HepG2 (cell line): ENCODE results near the gene HINT1. TPM values are rescaled to one million over a fixed set of nuclear protein-coding genes. Genes with fewer than 3 reads are reported as not detected.

Experiments
- ARNTL ChIP-seq: sonication (generic); formaldehyde crosslinking; IDR thresholded peaks from 2 replicates; pipeline ENCODE4 v1.4.0; 2020; ENCODE audit warnings: mild to moderate bottlenecking, missing genetic modification reagents
- BRD4 ChIP-seq: sonication (generic); formaldehyde crosslinking; IDR thresholded peaks from 2 replicates; pipeline ENCODE4 v1.4.0; 2020; ENCODE audit warnings: missing genetic modification reagents
- EED ChIP-seq: sonication (generic); formaldehyde crosslinking; IDR thresholded peaks from 2 replicates; pipeline ENCODE4 v1.5.0; 2020; ENCODE audit warnings: mild to moderate bottlenecking, missing genetic modification reagents
- MBD4 ChIP-seq: IDR thresholded peaks from 2 replicates; pipeline ENCODE4 v1.6.1; 2012; ENCODE audit warnings: low read length, inconsistent platforms, borderline replicate concordance
- MED1 ChIP-seq: sonication (generic); formaldehyde crosslinking; IDR thresholded peaks from 2 replicates; pipeline ENCODE4 v1.4.0; 2020; ENCODE audit warnings: missing genetic modification reagents
- MIXL1 ChIP-seq: IDR thresholded peaks from 2 replicates; pipeline ENCODE4 v1.6.1; 2016
- NFE2 ChIP-seq: sonication (generic); formaldehyde crosslinking; IDR thresholded peaks from 2 replicates; pipeline ENCODE4 v1.4.0; 2020; ENCODE audit warnings: missing genetic modification reagents
- NFE2L2 ChIP-seq: fragments of 150-350 bp; IDR thresholded peaks from 2 replicates; pipeline ENCODE4 v1.6.1; 2014; ENCODE audit warnings: low read length
- RAD51 ChIP-seq: fragments of 450-650 bp; IDR thresholded peaks from 2 replicates; pipeline ENCODE4 v1.6.1; 2016; ENCODE audit warnings: borderline replicate concordance
- RBM22 ChIP-seq: fragments of 200-400 bp; formaldehyde crosslinking; optimal IDR thresholded peaks from 2 replicates; pipeline ENCODE3; 2017; ENCODE audit warnings: mild to moderate bottlenecking, low read length, moderate library complexity
- RFX3 ChIP-seq: IDR thresholded peaks from 2 replicates; pipeline ENCODE4 v1.6.1; 2016; ENCODE audit warnings: missing biosample characterization, missing genetic modification reagents
- SCMH1 ChIP-seq: sonication (generic); formaldehyde crosslinking; IDR thresholded peaks from 2 replicates; pipeline ENCODE4 v1.9.0; 2021; ENCODE audit warnings: missing genetic modification reagents, mild to moderate bottlenecking, borderline replicate concordance
- ZBTB7A ChIP-seq: sonication (generic); formaldehyde crosslinking; IDR thresholded peaks from 2 replicates; pipeline ENCODE4 v1.8.0; 2022; ENCODE audit warnings: mild to moderate bottlenecking, missing genetic modification reagents
- ZFP1 ChIP-seq: IDR thresholded peaks from 2 replicates; pipeline ENCODE4 v1.6.1; 2016
- ZNF329 ChIP-seq: sonication (generic); formaldehyde crosslinking; IDR thresholded peaks from 2 replicates; pipeline ENCODE4 v1.9.0; 2021; ENCODE audit warnings: low read depth, mild to moderate bottlenecking, missing genetic modification reagents
- ZNF546 ChIP-seq: sonication (generic); formaldehyde crosslinking; conservative IDR thresholded peaks from 2 replicates; pipeline ENCODE4 v1.8.1; 2023; ENCODE audit warnings: mild to moderate bottlenecking, missing genetic modification reagents
- ZNF7 ChIP-seq: IDR thresholded peaks from 2 replicates; pipeline ENCODE4 v1.6.1; 2016; ENCODE audit warnings: missing biosample characterization, missing genetic modification reagents
- polyA plus RNA-seq, 8 experiments: library from polyadenylated mRNA; depleted of rRNA in 3 of 8; stranded (reverse) in 7 of 8; unstranded in 1 of 8; fragments of >200 nt; fragmentation: Illumina TruSeq in 4 of 8; extraction: Trizol in 4 of 8; gene quantifications; 2 replicates each; pipeline versions ENCODE4 v1.2.1 to v1.2.3, GENCODE V29; 2011 to 2016; ENCODE audit warnings: low read depth in 4 of 8, missing spikeins in 1 of 8, mixed read lengths in 1 of 8; ENCODE audit not compliant: insufficient read depth in 1 of 8
- total RNA-seq, 5 experiments: library from RNA; depleted of rRNA; stranded (reverse); fragments of >200 nt; fragmentation: Illumina TruSeq; extraction: Trizol; gene quantifications; 2 replicates each; pipeline ENCODE4 v1.2.3, GENCODE V29; 2016; ENCODE audit warnings: low read depth in 1 of 5
- TF ChIP-seq, protein P1 (sequence below): sonication (generic); formaldehyde crosslinking; IDR thresholded peaks from 2 replicates; pipeline ENCODE4 v1.8.1; 2023; ENCODE audit warnings: mild to moderate bottlenecking, missing genetic modification reagents
- TF ChIP-seq, protein P2 (sequence below): sonication (generic); formaldehyde crosslinking; conservative IDR thresholded peaks from 2 replicates; pipeline ENCODE4 v1.8.0; 2022; ENCODE audit warnings: low read depth, missing genetic modification reagents
- TF ChIP-seq, protein P3 (sequence below): sonication (generic); formaldehyde crosslinking; IDR thresholded peaks from 2 replicates; pipeline ENCODE4 v1.5.0; 2020; ENCODE audit warnings: mild to moderate bottlenecking, missing genetic modification reagents, borderline replicate concordance

Gene HINT1
- total and polyA plus RNA-seq, 2 of the 13 experiments (the other 11 are each of a cell fraction or from before 2014, with no cell fraction given), result 428 to 997 TPM

DNA sequence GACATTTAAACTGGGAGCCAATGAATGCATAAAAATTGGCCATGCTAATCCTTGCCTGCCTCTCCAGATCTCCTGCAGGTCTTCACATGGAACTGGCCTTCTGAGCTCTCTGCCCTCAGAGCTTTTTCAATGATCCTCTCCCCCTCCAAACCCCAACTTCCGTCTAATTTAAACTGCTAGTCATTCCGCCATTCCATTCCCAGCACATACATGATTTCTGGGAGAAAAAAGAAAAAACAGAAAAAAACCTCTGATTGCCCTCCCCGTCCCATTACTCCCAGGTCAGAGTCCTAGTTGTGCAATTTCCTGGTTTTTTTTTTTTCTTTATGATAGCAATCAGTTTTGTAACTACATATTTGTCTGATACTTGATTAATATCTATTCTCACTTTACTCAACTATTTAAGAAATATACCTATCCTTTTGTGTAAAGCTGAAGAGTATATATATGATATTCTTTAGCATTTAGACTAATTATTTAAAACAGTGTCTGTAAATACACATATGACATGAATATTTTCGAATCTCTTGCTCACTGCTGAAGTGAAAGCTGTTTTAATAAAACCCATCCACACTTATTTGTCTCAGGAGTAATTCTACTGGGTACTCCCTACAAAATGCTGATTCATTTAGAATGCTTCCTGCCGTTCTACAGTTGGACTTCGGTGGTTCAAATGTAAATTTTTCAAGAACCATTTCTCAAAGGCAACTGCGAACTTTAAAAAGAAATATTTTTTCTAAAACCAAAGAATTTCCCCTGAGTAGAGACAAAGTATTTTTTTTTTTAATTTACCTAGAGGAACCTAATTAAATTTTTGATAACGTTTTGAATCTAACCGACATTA lies 1.6 kb downstream of the HINT1 start (continued):
- TF ChIP-seq, protein P1, sequence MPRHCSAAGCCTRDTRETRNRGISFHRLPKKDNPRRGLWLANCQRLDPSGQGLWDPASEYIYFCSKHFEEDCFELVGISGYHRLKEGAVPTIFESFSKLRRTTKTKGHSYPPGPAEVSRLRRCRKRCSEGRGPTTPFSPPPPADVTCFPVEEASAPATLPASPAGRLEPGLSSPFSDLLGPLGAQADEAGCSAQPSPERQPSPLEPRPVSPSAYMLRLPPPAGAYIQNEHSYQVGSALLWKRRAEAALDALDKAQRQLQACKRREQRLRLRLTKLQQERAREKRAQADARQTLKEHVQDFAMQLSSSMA (CRISPR knock-in tag), result no peak
- TF ChIP-seq ZNF329 (CRISPR knock-in tag), result no peak
- TF ChIP-seq RFX3 (CRISPR knock-in tag), result no peak
- no peak for TF ChIP-seq RAD51
- TF ChIP-seq, protein P2, sequence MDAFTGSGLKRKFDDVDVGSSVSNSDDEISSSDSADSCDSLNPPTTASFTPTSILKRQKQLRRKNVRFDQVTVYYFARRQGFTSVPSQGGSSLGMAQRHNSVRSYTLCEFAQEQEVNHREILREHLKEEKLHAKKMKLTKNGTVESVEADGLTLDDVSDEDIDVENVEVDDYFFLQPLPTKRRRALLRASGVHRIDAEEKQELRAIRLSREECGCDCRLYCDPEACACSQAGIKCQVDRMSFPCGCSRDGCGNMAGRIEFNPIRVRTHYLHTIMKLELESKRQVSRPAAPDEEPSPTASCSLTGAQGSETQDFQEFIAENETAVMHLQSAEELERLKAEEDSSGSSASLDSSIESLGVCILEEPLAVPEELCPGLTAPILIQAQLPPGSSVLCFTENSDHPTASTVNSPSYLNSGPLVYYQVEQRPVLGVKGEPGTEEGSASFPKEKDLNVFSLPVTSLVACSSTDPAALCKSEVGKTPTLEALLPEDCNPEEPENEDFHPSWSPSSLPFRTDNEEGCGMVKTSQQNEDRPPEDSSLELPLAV (CRISPR knock-in tag), result no peak
- peak; percentile 70; the same call in 1 of the 2 replicates for TF ChIP-seq MIXL1 (CRISPR knock-in tag)
- no peak for TF ChIP-seq ZNF546
- no peak for TF ChIP-seq ZBTB7A (CRISPR knock-in tag)
- no peak for TF ChIP-seq RBM22
- 0 out of 2 replicates have a peak, but pooled peaks have one; percentile 20 for TF ChIP-seq NFE2L2
- TF ChIP-seq MED1, result peak; percentile 55
- no peak for TF ChIP-seq ZFP1 (CRISPR knock-in tag)
- TF ChIP-seq NFE2 (CRISPR knock-in tag), result no peak
- no peak for TF ChIP-seq MBD4
- TF ChIP-seq BRD4 (CRISPR knock-in tag), result no peak
- TF ChIP-seq SCMH1, result no peak
- TF ChIP-seq ARNTL, result no peak
- no peak for TF ChIP-seq EED (CRISPR knock-in tag)
- TF ChIP-seq, protein P3, sequence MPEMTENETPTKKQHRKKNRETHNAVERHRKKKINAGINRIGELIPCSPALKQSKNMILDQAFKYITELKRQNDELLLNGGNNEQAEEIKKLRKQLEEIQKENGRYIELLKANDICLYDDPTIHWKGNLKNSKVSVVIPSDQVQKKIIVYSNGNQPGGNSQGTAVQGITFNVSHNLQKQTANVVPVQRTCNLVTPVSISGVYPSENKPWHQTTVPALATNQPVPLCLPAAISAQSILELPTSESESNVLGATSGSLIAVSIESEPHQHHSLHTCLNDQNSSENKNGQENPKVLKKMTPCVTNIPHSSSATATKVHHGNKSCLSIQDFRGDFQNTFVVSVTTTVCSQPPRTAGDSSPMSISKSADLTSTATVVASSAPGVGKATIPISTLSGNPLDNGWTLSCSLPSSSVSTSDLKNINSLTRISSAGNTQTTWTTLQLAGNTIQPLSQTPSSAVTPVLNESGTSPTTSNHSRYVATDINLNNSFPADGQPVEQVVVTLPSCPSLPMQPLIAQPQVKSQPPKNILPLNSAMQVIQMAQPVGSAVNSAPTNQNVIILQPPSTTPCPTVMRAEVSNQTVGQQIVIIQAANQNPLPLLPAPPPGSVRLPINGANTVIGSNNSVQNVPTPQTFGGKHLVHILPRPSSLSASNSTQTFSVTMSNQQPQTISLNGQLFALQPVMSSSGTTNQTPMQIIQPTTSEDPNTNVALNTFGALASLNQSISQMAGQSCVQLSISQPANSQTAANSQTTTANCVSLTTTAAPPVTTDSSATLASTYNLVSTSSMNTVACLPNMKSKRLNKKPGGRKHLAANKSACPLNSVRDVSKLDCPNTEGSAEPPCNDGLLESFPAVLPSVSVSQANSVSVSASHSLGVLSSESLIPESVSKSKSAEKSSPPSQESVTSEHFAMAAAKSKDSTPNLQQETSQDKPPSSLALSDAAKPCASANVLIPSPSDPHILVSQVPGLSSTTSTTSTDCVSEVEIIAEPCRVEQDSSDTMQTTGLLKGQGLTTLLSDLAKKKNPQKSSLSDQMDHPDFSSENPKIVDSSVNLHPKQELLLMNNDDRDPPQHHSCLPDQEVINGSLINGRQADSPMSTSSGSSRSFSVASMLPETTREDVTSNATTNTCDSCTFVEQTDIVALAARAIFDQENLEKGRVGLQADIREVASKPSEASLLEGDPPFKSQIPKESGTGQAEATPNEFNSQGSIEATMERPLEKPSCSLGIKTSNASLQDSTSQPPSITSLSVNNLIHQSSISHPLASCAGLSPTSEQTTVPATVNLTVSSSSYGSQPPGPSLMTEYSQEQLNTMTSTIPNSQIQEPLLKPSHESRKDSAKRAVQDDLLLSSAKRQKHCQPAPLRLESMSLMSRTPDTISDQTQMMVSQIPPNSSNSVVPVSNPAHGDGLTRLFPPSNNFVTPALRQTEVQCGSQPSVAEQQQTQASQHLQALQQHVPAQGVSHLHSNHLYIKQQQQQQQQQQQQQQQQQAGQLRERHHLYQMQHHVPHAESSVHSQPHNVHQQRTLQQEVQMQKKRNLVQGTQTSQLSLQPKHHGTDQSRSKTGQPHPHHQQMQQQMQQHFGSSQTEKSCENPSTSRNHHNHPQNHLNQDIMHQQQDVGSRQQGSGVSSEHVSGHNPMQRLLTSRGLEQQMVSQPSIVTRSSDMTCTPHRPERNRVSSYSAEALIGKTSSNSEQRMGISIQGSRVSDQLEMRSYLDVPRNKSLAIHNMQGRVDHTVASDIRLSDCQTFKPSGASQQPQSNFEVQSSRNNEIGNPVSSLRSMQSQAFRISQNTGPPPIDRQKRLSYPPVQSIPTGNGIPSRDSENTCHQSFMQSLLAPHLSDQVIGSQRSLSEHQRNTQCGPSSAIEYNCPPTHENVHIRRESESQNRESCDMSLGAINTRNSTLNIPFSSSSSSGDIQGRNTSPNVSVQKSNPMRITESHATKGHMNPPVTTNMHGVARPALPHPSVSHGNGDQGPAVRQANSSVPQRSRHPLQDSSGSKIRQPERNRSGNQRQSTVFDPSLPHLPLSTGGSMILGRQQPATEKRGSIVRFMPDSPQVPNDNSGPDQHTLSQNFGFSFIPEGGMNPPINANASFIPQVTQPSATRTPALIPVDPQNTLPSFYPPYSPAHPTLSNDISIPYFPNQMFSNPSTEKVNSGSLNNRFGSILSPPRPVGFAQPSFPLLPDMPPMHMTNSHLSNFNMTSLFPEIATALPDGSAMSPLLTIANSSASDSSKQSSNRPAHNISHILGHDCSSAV, result no peak
- no peak for TF ChIP-seq ZNF7 (CRISPR knock-in tag)
